GM12878 (cell line): Measurements from ENCODE around the gene MOBP. TPM values are rescaled to one million over a fixed set of nuclear protein-coding genes. Genes with fewer than 3 reads are reported as not detected.

Experiments
- ATAC-seq: fragments of 200-7000 bp; cut with Tn5 transposase; 3 replicates; pipeline ENCODE4 v1.9.1; 2020; ENCODE audit warnings: mild to moderate bottlenecking, moderate library complexity
- BruUV-seq: library from RNA; stranded (reverse); fragments of 400-500 nt; replicated peaks from 2 replicates; lab custom pipeline; 2021; lab: Mats Ljungman, UMichigan
- CTCF ChIA-PET: fragments of 300-600 bp; sonication (Branson Sonifier 250); formaldehyde crosslinking; extraction: SDS; loops from one replicate; lab custom pipeline; 2021; ENCODE audit warnings: inconsistent platforms; lab: Yijun Ruan, JAX
- POLR2A ChIA-PET: fragments of 350-600 bp; formaldehyde crosslinking; extraction: SDS; loops from one replicate; lab custom pipeline; 2021; ENCODE audit warnings: inconsistent platforms; lab: Charles Lee
- RAD21 ChIA-PET: fragments of 300-600 bp; sonication (Branson Sonifier 250); formaldehyde crosslinking; loops from one replicate; lab custom pipeline; 2023; ENCODE audit warnings: antibody characterized with exemption; ENCODE audit not compliant: unreplicated experiment; lab: Charles Lee
- SMC1A ChIA-PET: fragments of 300-600 bp; sonication (Branson Sonifier 250); formaldehyde crosslinking; loops from one replicate; lab custom pipeline; 2023; ENCODE audit not compliant: unreplicated experiment, uncharacterized antibody; lab: Charles Lee
- DNase-seq: peaks from one replicate; pipeline ENCODE4 v3.0.0-alpha.2; 2011; ENCODE audit warnings: low read depth, low spot score
- FAIRE-seq: peaks from 3 replicates; lab custom pipeline; 2011; peaks lifted over from hg19 to GRCh38; lab: Jason Lieb, UNC
- H2AFZ ChIP-seq: 2 replicates; pipeline ENCODE4 v1.6.0; 2011; ENCODE audit warnings: low read depth, low read length, control low read depth; ENCODE audit not compliant: control insufficient read depth
- H3K27ac ChIP-seq: 2 replicates; pipeline ENCODE4 v1.5.1; 2011; ENCODE audit warnings: control low read depth; ENCODE audit not compliant: control insufficient read depth, insufficient read depth
- H3K27me3 ChIP-seq, 2 experiments: replicated peaks in 1 of 2; 2 replicates each; pipeline versions ENCODE4 v1.6.0 to v1.6.1; 2011; ENCODE audit warnings: low read length in 1 of 2; ENCODE audit not compliant: control insufficient read depth in 2 of 2, insufficient read depth in 2 of 2
- H3K36me3 ChIP-seq, 2 experiments: 2 replicates each; pipeline ENCODE4 v1.5.1; 2011; ENCODE audit warnings: low read length in 1 of 2; ENCODE audit not compliant: control insufficient read depth in 2 of 2, insufficient read depth in 2 of 2
- H3K4me1 ChIP-seq: 2 replicates; pipeline ENCODE4 v1.6.1; 2011; ENCODE audit warnings: mild to moderate bottlenecking, low read length, moderate library complexity, mixed read lengths; ENCODE audit not compliant: control insufficient read depth, insufficient read depth
- H3K4me2 ChIP-seq: 2 replicates; pipeline ENCODE4 v1.6.0; 2011; ENCODE audit warnings: control low read depth; ENCODE audit not compliant: control insufficient read depth, insufficient read depth
- H3K4me3 ChIP-seq: fragments of 200-600 bp; sonication (generic); 2 replicates; pipeline ENCODE4 v1.5.1; 2016
- H3K79me2 ChIP-seq: 2 replicates; pipeline ENCODE4 v1.6.0; 2011; ENCODE audit warnings: low read length; ENCODE audit not compliant: control insufficient read depth, insufficient read depth
- H3K9ac ChIP-seq: 2 replicates; pipeline ENCODE4 v1.8.0; 2011; ENCODE audit warnings: low read length, control low read depth, mixed read lengths; ENCODE audit not compliant: control insufficient read depth, insufficient read depth
- H3K9me3 ChIP-seq: replicated peaks from 3 replicates; pipeline ENCODE4 v1.5.1; 2011; ENCODE audit warnings: mild to moderate bottlenecking, low read length; ENCODE audit not compliant: control insufficient read depth, insufficient read depth
- H4K20me1 ChIP-seq: 2 replicates; pipeline ENCODE4 v1.6.0; 2011; ENCODE audit not compliant: control insufficient read depth, insufficient read depth
- CEBPB ChIP-seq, 2 experiments: fragments of 150-350 bp in 1 of 2; IDR thresholded peaks; 2 replicates each; pipeline ENCODE4 v1.6.1; 2012 to 2014; ENCODE audit warnings: low read depth in 2 of 2, low read length in 2 of 2, borderline replicate concordance in 1 of 2, inconsistent platforms in 1 of 2
- E2F8 ChIP-seq: fragments of 450-650 bp; IDR thresholded peaks from 2 replicates; pipeline ENCODE4 v1.6.1; 2018; ENCODE audit warnings: mild to moderate bottlenecking, low read depth, moderate library complexity; ENCODE audit not compliant: partially characterized antibody
- RBBP5 ChIP-seq: fragments of 200-600 bp; sonication (generic); conservative IDR thresholded peaks from 2 replicates; pipeline ENCODE4 v1.6.1; 2016
- WGBS: methylation state at CpG from one replicate; pipeline ENCODE4 v1.1.6; 2016; ENCODE audit warnings: low lambda C conversion rate; ENCODE audit not compliant: insufficient replicate concordance, insufficient coverage; ENCODE audit errors: missing lambda C conversion rate; 5-methylcytosine and 5-hydroxymethylcytosine counted together
- in situ Hi-C: fragments of 300-500 bp; cut with MboI; formaldehyde crosslinking; loops from 9 replicates; pipeline ENCODE4 v1.14.3; 2018; ENCODE audit warnings: mixed read lengths
- intact Hi-C: fragments of 100-400 bp; cut with micrococcal nuclease; formaldehyde crosslinking; loops from one replicate; pipeline ENCODE4 v1.14.2; 2022; ENCODE audit not compliant: unreplicated experiment
- polyA plus RNA-seq, 11 experiments: library from polyadenylated mRNA; depleted of rRNA in 4 of 11; unstranded in 6 of 11; stranded (reverse) in 5 of 11; fragments of >200 nt; fragmentation: Nextera tagmentation in 4 of 11; fragmentation: Illumina TruSeq in 1 of 11; extraction: Ambion mirVana in 4 of 11; extraction: Trizol in 1 of 11; gene quantifications; 1 replicate in 1 of 11; 2 replicates in 10 of 11; pipeline versions ENCODE4 v1.2.1 to v1.2.3, GENCODE V29; 2011 to 2016; ENCODE audit warnings: inconsistent platforms in 2 of 11, missing spikeins in 2 of 11, low read depth in 1 of 11
- total RNA-seq, 4 experiments: library from RNA; depleted of rRNA in 3 of 4; stranded (reverse); fragments of >200 nt in 3 of 4; fragmentation: Illumina TruSeq in 1 of 4; extraction: Trizol in 1 of 4; gene quantifications; 2 replicates each; pipeline versions ENCODE4 v1.2.1 to v1.2.3, GENCODE V29; 2013 to 2021

The MOBP gene
- total and polyA plus RNA-seq, 10 of the 15 experiments (the other 5 are each of a cell fraction or from before 2014, with no cell fraction given): 0.04 to 0.09 (median 0.08) TPM; not detected in 5

- 13% methylated on average over 3 of the region's 3 CpGs for WGBS
- no TSS peak for BruUV-seq
- POLR2A ChIA-PET: no interaction called here
Observed at GRCh38 chr3:39491733-39492350, 24.4 kb downstream of the MOBP start.

More at GRCh38 chr3:39491733-39492350, 24.4 kb downstream of the MOBP start:
- Histone ChIP-seq H3K4me1 (no peaks in the 10 kb centered on the region), H3K9ac (no peak overlapping the region), H3K9me3 (no peaks in the 10 kb centered on the region), H4K20me1 (no peaks in the 10 kb centered on the region), H3K4me2 (no peak overlapping the region), H3K79me2 (no peaks in the 10 kb centered on the region), H3K4me3 (no peak overlapping the region), H3K27ac (no peak overlapping the region), H3K27me3 (peaks cover 0 to 3% of the 10 kb centered on the region in 2 experiments; a peak in 2 of 4 replicates), H3K36me3 (no peaks in the 10 kb centered on the region), H2AFZ (no peak overlapping the region)
- RAD21 ChIA-PET: no interaction called here
- in situ Hi-C loops: no loop called here
- SMC1A ChIA-PET: interaction anchor here (0.6 kb wide), 1 partner anchor 29 kb away, joined by 3 read pairs; no protein-coding TSS in a partner anchor
- ATAC-seq: no peak
- intact Hi-C loops: no loop called here
- no peak for TF ChIP-seq RBBP5
- no peak for TF ChIP-seq E2F8
- TF ChIP-seq CEBPB (IDR thresholded peaks at IDR 0.05; ENCODE audit: borderline replicate concordance in 1 of 2, low read depth in 2 of 2, low read length in 2 of 2): no peak
- no peak for DNase-seq
- no peak for FAIRE-seq
- CTCF ChIA-PET: interaction anchor here (0.6 to 1.5 kb wide), 4 partner anchors 9 to 85 kb away, joined by 3 to 4 read pairs (median 3); partner anchors contain the start of gene RPSA
